Astrocyte of the cerebellum (primary cell): ENCODE results near the gene ACOX2.

Source experiments
- DNase-seq: peaks from one replicate; pipeline ENCODE4 v3.0.0-alpha.2; 2011; ENCODE audit warnings: low read depth
- H3K4me3 ChIP-seq: 2 replicates; pipeline ENCODE4 v1.5.1; 2011; ENCODE audit warnings: mild to moderate bottlenecking, low read depth, low read length, moderate library complexity
- CTCF ChIP-seq: IDR thresholded peaks from 2 replicates; pipeline ENCODE4 v1.5.1; 2012; ENCODE audit warnings: low read length, low read depth, moderate library complexity, mild to moderate bottlenecking; ENCODE audit errors: missing control alignments
- in situ Hi-C: cut with HindIII; loops from 2 replicates; pipeline ENCODE4 v1.10.0; 2017; ENCODE audit warnings: low sequenced_read_pairs

The ACOX2 gene

GRCh38 chr3:58578873-58579272 lies 41.9 kb upstream of the ACOX2 start:
- no peak for TF ChIP-seq CTCF
- in situ Hi-C loops, result loop anchor here (5.0 kb wide), 1 partner anchor 43 kb away; no protein-coding TSS in a partner anchor
- no peak for DNase-seq
- no peak overlapping the region for H3K4me3 ChIP-seq

GRCh38 chr3:58577269-58577821 lies 40.4 kb upstream of the ACOX2 start, which contains the start of gene FAM107A:
FAM107A (minus strand) TSS chr3:58577391; CDS start chr3:58569860, 7,531 bp downstream.
- peak; percentile 74 for DNase-seq
- H3K4me3 ChIP-seq, result peak within 1 kb of the TSS; percentile 33
- peak; percentile 56 for TF ChIP-seq CTCF
- in situ Hi-C loops, result loop anchor here (5.0 kb wide), 1 partner anchor 45 kb away; no protein-coding TSS in a partner anchor

- no peak for DNase-seq
- H3K4me3 ChIP-seq, result peak overlapping the region; percentile 33
- TF ChIP-seq CTCF, result no peak
- in situ Hi-C loops, result loop anchor here (5.0 kb wide), 1 partner anchor 46 kb away; no protein-coding TSS in a partner anchor
Measured at GRCh38 chr3:58576716-58577115, 39.7 kb upstream of the ACOX2 start.

- H3K4me3 ChIP-seq, result peak overlapping the region; percentile 33
- in situ Hi-C loops, result loop anchor here (5.0 kb wide), 1 partner anchor 46 kb away; no protein-coding TSS in a partner anchor
- TF ChIP-seq CTCF, result no peak
- no peak for DNase-seq
Measured at GRCh38 chr3:58575971-58576652, 39.1 kb upstream of the ACOX2 start.

GRCh38 chr3:58574682-58575081 lies 37.7 kb upstream of the ACOX2 start:
- no peak for TF ChIP-seq CTCF
- in situ Hi-C loops, result loop anchor here (5.0 kb wide), 1 partner anchor 48 kb away; no protein-coding TSS in a partner anchor
- DNase-seq, result no peak
- H3K4me3 ChIP-seq, result no peak overlapping the region

GRCh38 chr3:58574106-58574505 lies 37.1 kb upstream of the ACOX2 start:
- in situ Hi-C loops, result no loop called here

More at GRCh38 chr3:58574106-58574505, 37.1 kb upstream of the ACOX2 start:
- TF ChIP-seq CTCF, result no peak
- H3K4me3 ChIP-seq, result no peak overlapping the region
- DNase-seq, result peak; percentile 70
